ENCODE measurements around the gene ISLR.

DNA sequence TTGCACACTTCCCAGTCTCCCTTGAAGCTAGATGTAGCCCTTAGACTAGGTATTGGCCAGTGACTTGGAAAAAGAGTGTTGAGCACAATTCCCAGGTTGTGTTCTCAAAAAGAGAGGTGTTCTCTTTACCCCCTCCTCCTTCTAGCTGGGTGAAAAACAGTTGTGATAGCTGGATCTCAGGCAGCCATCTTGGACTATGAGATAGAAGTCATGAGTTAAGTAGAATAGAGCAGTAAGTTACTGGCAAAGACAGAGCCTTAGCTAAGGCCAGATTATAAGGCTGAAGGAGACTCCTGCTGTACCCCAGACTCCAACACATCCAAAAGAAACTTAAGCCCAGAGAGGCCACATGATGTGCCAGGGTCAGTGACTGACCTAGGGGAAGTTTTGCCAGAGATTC lies 37.2 kb downstream of the ISLR start:
- TF ChIP-seq POLR2A (IDR thresholded peaks at IDR 0.05; ENCODE audit: low read depth, low read length) (no peak), RCOR1 (IDR thresholded peaks at IDR 0.05; ENCODE audit: insufficient replicate concordance, low read length) (no peak), MAFK (IDR thresholded peaks at IDR 0.05; ENCODE audit: low read depth, low read length) (no peak), FOS (IDR thresholded peaks at IDR 0.05; ENCODE audit: low read depth, low read length) (no peak), CEBPB (IDR thresholded peaks at IDR 0.05; ENCODE audit: low read depth, low read length) (no peak), MXI1 (IDR thresholded peaks at IDR 0.05; ENCODE audit: borderline replicate concordance, low read depth, low read length) (no peak), MAZ (IDR thresholded peaks at IDR 0.05; ENCODE audit: borderline replicate concordance, low read depth, low read length) (no peak), SMC3 (IDR thresholded peaks at IDR 0.05; ENCODE audit: low read depth, low read length) (no peak), NFE2L2 (IDR thresholded peaks at IDR 0.05; ENCODE audit: low read depth, low read length) (no peak), BHLHE40 (IDR thresholded peaks at IDR 0.05; ENCODE audit: low read depth, low read length) (no peak), RAD21 (IDR thresholded peaks at IDR 0.05; ENCODE audit: low read length) (no peak)
- TF ChIP-seq, protein P1, sequence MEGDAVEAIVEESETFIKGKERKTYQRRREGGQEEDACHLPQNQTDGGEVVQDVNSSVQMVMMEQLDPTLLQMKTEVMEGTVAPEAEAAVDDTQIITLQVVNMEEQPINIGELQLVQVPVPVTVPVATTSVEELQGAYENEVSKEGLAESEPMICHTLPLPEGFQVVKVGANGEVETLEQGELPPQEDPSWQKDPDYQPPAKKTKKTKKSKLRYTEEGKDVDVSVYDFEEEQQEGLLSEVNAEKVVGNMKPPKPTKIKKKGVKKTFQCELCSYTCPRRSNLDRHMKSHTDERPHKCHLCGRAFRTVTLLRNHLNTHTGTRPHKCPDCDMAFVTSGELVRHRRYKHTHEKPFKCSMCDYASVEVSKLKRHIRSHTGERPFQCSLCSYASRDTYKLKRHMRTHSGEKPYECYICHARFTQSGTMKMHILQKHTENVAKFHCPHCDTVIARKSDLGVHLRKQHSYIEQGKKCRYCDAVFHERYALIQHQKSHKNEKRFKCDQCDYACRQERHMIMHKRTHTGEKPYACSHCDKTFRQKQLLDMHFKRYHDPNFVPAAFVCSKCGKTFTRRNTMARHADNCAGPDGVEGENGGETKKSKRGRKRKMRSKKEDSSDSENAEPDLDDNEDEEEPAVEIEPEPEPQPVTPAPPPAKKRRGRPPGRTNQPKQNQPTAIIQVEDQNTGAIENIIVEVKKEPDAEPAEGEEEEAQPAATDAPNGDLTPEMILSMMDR (conservative IDR thresholded peaks at IDR 0.05; ENCODE audit: low read depth, low read length): no peak
- TF ChIP-seq, protein P2, sequence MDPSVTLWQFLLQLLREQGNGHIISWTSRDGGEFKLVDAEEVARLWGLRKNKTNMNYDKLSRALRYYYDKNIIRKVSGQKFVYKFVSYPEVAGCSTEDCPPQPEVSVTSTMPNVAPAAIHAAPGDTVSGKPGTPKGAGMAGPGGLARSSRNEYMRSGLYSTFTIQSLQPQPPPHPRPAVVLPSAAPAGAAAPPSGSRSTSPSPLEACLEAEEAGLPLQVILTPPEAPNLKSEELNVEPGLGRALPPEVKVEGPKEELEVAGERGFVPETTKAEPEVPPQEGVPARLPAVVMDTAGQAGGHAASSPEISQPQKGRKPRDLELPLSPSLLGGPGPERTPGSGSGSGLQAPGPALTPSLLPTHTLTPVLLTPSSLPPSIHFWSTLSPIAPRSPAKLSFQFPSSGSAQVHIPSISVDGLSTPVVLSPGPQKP (IDR thresholded peaks at IDR 0.05; ENCODE audit: borderline replicate concordance, low read depth, low read length): no peak
- TF ChIP-seq, protein P3, sequence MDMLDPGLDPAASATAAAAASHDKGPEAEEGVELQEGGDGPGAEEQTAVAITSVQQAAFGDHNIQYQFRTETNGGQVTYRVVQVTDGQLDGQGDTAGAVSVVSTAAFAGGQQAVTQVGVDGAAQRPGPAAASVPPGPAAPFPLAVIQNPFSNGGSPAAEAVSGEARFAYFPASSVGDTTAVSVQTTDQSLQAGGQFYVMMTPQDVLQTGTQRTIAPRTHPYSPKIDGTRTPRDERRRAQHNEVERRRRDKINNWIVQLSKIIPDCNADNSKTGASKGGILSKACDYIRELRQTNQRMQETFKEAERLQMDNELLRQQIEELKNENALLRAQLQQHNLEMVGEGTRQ (IDR thresholded peaks at IDR 0.05; ENCODE audit: low read depth, low read length): no peak
